B cell (primary cell): Measurements from ENCODE around the gene DYNLT4. TPM values are rescaled to one million over a fixed set of nuclear protein-coding genes. Genes with fewer than 3 reads are reported as not detected.
"Not testable (repeated sequence)": the region's sequence is repeated elsewhere in the genome, so short reads cannot be mapped to it uniquely, and the experiment has no call there.

Experiments used
- ATAC-seq: fragments of 200-7000 bp; cut with Tn5 transposase; one replicate; pipeline ENCODE4 v1.10.0; 2021; ENCODE audit warnings: low read depth, mild to moderate bottlenecking, moderate number of reproducible peaks, moderate library complexity
- CTCF ChIA-PET: fragments of 350-600 bp; sonication (Branson Sonifier 250); formaldehyde crosslinking; loops from one replicate; lab custom pipeline; 2021; ENCODE audit warnings: antibody characterized with exemption, inconsistent platforms; lab: Charles Lee
- POLR2A ChIA-PET: fragments of 350-600 bp; sonication (Branson Sonifier 250); formaldehyde crosslinking; loops from one replicate; lab custom pipeline; 2021; ENCODE audit warnings: antibody characterized with exemption; lab: Charles Lee
- DNase-seq: peaks from one replicate; pipeline ENCODE4 v3.0.0; 2013
- H2AFZ ChIP-seq: 2 replicates; pipeline ENCODE4 v1.6.1; 2012; ENCODE audit warnings: mild to moderate bottlenecking, low read depth, low read length; ENCODE audit not compliant: insufficient read depth, poor library complexity, severe bottlenecking
- H3K27ac ChIP-seq, 2 donors: 1 replicate in 1 of 2; 2 replicates in 1 of 2; pipeline ENCODE4 v1.5.1; 2012 to 2013; ENCODE audit warnings: low read length in 2 of 2, mild to moderate bottlenecking in 2 of 2, moderate library complexity in 1 of 2
- H3K27me3 ChIP-seq, 4 experiments: fragments of 200-600 bp in 1 of 4; sonication (generic) in 1 of 4; replicated peaks in 1 of 4; 1 replicate in 2 of 4; 2 replicates in 2 of 4; pipeline versions ENCODE4 v1.6.1 to v1.7.0; 2013 to 2016; ENCODE audit warnings: low read length in 3 of 4, mild to moderate bottlenecking in 2 of 4, mixed read lengths in 1 of 4, moderate library complexity in 1 of 4; ENCODE audit not compliant: insufficient read depth in 4 of 4, control insufficient read depth in 3 of 4; ENCODE audit errors: control extremely low read depth in 1 of 4
- H3K36me3 ChIP-seq, 2 experiments: replicated peaks in 1 of 2; 1 replicate in 1 of 2; 2 replicates in 1 of 2; pipeline versions ENCODE4 v1.6.1 to v1.7.1; 2013; ENCODE audit warnings: low read length in 1 of 2; ENCODE audit not compliant: insufficient read depth in 2 of 2, control insufficient read depth in 1 of 2; ENCODE audit errors: control extremely low read depth in 1 of 2, extremely low read depth in 1 of 2
- H3K4me1 ChIP-seq, 2 donors: fragments of 200-600 bp in 1 of 2; sonication (generic) in 1 of 2; 1 replicate in 1 of 2; 2 replicates in 1 of 2; pipeline versions ENCODE4 v1.5.1 to v1.6.1; 2013 to 2017; ENCODE audit warnings: low read length in 2 of 2; ENCODE audit not compliant: control insufficient read depth in 2 of 2, insufficient read depth in 2 of 2
- H3K4me2 ChIP-seq: replicated peaks from 2 replicates; pipeline ENCODE3; 2012; ENCODE audit warnings: mild to moderate bottlenecking, low read depth, low read length; ENCODE audit not compliant: poor library complexity, severe bottlenecking
- H3K4me3 ChIP-seq, 5 experiments: fragments of 200-600 bp in 1 of 5; sonication (generic) in 1 of 5; 1 replicate in 3 of 5; 2 replicates in 2 of 5; pipeline versions ENCODE4 v1.5.1 to v1.7.0; 2011 to 2016; ENCODE audit warnings: low read length in 4 of 5, mild to moderate bottlenecking in 4 of 5, low read depth in 2 of 5, control low read depth in 1 of 5, moderate library complexity in 1 of 5; ENCODE audit not compliant: insufficient read depth in 1 of 5; ENCODE audit errors: control extremely low read depth in 1 of 5, extremely low read depth in 1 of 5
- H3K79me2 ChIP-seq: fragments of 200-600 bp; sonication (generic); one replicate; pipeline ENCODE4 v1.6.0; 2016; ENCODE audit warnings: low read length; ENCODE audit not compliant: control insufficient read depth, insufficient read depth
- H3K9ac ChIP-seq: fragments of 200-600 bp; sonication (generic); 2 replicates; pipeline ENCODE4 v1.6.1; 2017; ENCODE audit warnings: mild to moderate bottlenecking, low read length, moderate library complexity
- H3K9me3 ChIP-seq, 3 donors: one replicate each; pipeline versions ENCODE4 v1.6.1 to v1.7.1; 2013; ENCODE audit warnings: low read length in 2 of 3; ENCODE audit not compliant: control insufficient read depth in 2 of 3, insufficient read depth in 1 of 3; ENCODE audit errors: control extremely low read depth in 1 of 3
- H4K20me1 ChIP-seq: 2 replicates; pipeline ENCODE4 v1.6.0; 2012; ENCODE audit warnings: mild to moderate bottlenecking, low read length; ENCODE audit not compliant: insufficient read depth, control insufficient read depth, poor library complexity, severe bottlenecking
- H3K27ac Mint-ChIP-seq: one replicate; pipeline ENCODE4 v1.8.0; 2021; ENCODE audit warnings: mixed read lengths
- H3K27me3 Mint-ChIP-seq: one replicate; pipeline ENCODE4 v1.8.0; 2021; ENCODE audit warnings: mixed read lengths
- H3K4me1 Mint-ChIP-seq: one replicate; pipeline ENCODE4 v1.8.0; 2021; ENCODE audit warnings: mixed read lengths
- H3K4me3 Mint-ChIP-seq: one replicate; pipeline ENCODE4 v1.8.0; 2021; ENCODE audit warnings: mixed read lengths
- H3K9me3 Mint-ChIP-seq: one replicate; pipeline ENCODE4 v1.8.0; 2022; ENCODE audit warnings: mixed read lengths; ENCODE audit not compliant: insufficient read depth
- CTCF ChIP-seq: fragments of 200-600 bp; IDR thresholded peaks from one replicate; pipeline ENCODE4 v1.8.0; 2022; ENCODE audit warnings: antibody characterized with exemption, mild to moderate bottlenecking
- EZH2 ChIP-seq: IDR thresholded peaks from 2 replicates; pipeline ENCODE4 v1.6.1; 2012; ENCODE audit warnings: borderline replicate concordance, low read depth, mild to moderate bottlenecking, moderate library complexity, low read length; ENCODE audit not compliant: insufficient read depth, poor library complexity, severe bottlenecking
- WGBS: methylation state at CpG from one replicate; pipeline ENCODE4 v1.1.5; 2013; ENCODE audit warnings: missing lambda C conversion rate; ENCODE audit not compliant: insufficient coverage; 5-methylcytosine and 5-hydroxymethylcytosine counted together
- intact Hi-C: fragments of 100-400 bp; cut with micrococcal nuclease; formaldehyde crosslinking; loops from one replicate; pipeline ENCODE4 v1.10.0; 2022
- polyA plus RNA-seq: library from polyadenylated mRNA; depleted of rRNA; stranded (reverse); fragments of >200 nt; gene quantifications from 2 replicates; pipeline ENCODE4 v1.2.3, GENCODE V29; 2012
- total RNA-seq, 2 donors: library from RNA; stranded (reverse); fragments of 120-200 nt in 1 of 2; gene quantifications; 1 replicate in 1 of 2; 2 replicates in 1 of 2; pipeline versions ENCODE4 v1.2.3 to v1.2.4, GENCODE V29; 2013 to 2022

Gene DYNLT4
- total and polyA plus RNA-seq, 2 donors (not counting 1 experiment from before 2014, with no cell fraction given), result 0.19 to 0.39 TPM

GRCh38 chr1:44817771-44818495 is 10.8 kb upstream of the DYNLT4 start:
- intact Hi-C loops, result loop anchor here (2.0 kb wide), 1 partner anchor 17 kb away; the partner anchor contains the start of gene PLK3
- no peaks in the 10 kb centered on the region for H3K79me2 ChIP-seq
- DNase-seq (no peak), ATAC-seq (no peak)
- Mint-ChIP-seq H3K27me3 (no peaks in the 10 kb centered on the region), H3K4me1 (peaks cover 40% of the 10 kb centered on the region), H3K9me3 (no peaks in the 10 kb centered on the region), H3K27ac (peak overlapping the region; percentile 84), H3K4me3 (peak overlapping the region; percentile 64)
- no peak overlapping the region for H2AFZ ChIP-seq
- no peak overlapping the region for H3K4me2 ChIP-seq
- no peak overlapping the region for H3K4me3 ChIP-seq
- H4K20me1 ChIP-seq, result no peaks in the 10 kb centered on the region
- no peaks in the 10 kb centered on the region for H3K36me3 ChIP-seq
- H3K27me3 ChIP-seq, result no peaks in the 10 kb centered on the region
- H3K9me3 ChIP-seq, result no peaks in the 10 kb centered on the region
- TF ChIP-seq EZH2 (no peak), CTCF (no peak)
- ChIA-PET POLR2A (interaction anchor here (0.6 to 5.2 kb wide), 7 partner anchors 10 to 193 kb away, joined by 3 to 61 read pairs (median 5); partner anchors contain the start of genes BTBD19, DYNLT4, EIF2B3 and HECTD3), CTCF (interaction anchor here (0.6 to 6.7 kb wide), 9 partner anchors 9 to 153 kb away, joined by 3 to 70 read pairs (median 6); partner anchors contain the start of genes BEST4, BTBD19 and PLK3)
- 100% methylated on average over 10 of the region's 11 CpGs for WGBS
- H3K4me1 ChIP-seq, result peaks cover 19 to 36% of the 10 kb centered on the region in 2 donors
- H3K9ac ChIP-seq, result no peak overlapping the region
- no peak overlapping the region for H3K27ac ChIP-seq

- Histone ChIP-seq H3K27ac (no peak overlapping the region), H3K27me3 (no peaks in the 10 kb centered on the region), H2AFZ (no peak overlapping the region), H3K4me2 (no peak overlapping the region), H4K20me1 (no peaks in the 10 kb centered on the region), H3K9me3 (no peaks in the 10 kb centered on the region), H3K4me3 (no peak overlapping the region), H3K79me2 (no peaks in the 10 kb centered on the region), H3K36me3 (no peaks in the 10 kb centered on the region), H3K9ac (no peak overlapping the region), H3K4me1 (peaks cover 19 to 36% of the 10 kb centered on the region in 2 donors)
- ChIA-PET CTCF (interaction anchor here (1.0 to 6.7 kb wide), 4 partner anchors 8 to 18 kb away, joined by 3 to 70 read pairs (median 16); partner anchors contain the start of genes BTBD19 and PLK3), POLR2A (interaction anchor here (1.0 to 5.2 kb wide), 3 partner anchors 9 to 17 kb away, joined by 3 to 61 read pairs (median 59); partner anchors contain the start of genes BTBD19, DYNLT4 and PLK3)
- DNase-seq, result no peak
- 88% methylated on average over 1 of the region's 2 CpGs for WGBS
- intact Hi-C loops, result no loop called here
- H3K4me1 Mint-ChIP-seq, result peaks cover 40% of the 10 kb centered on the region
- H3K4me3 Mint-ChIP-seq, result peak overlapping the region; percentile 41
- no peak for ATAC-seq
- peak overlapping the region; percentile 46 for H3K27ac Mint-ChIP-seq
- no peak for TF ChIP-seq EZH2
- H3K27me3 Mint-ChIP-seq, result no peaks in the 10 kb centered on the region
- no peaks in the 10 kb centered on the region for H3K9me3 Mint-ChIP-seq
Measured at GRCh38 chr1:44817307-44817706, 10.2 kb upstream of the DYNLT4 start.

- H3K79me2 ChIP-seq, H2AFZ ChIP-seq, H3K27me3 ChIP-seq, H3K4me3 Mint-ChIP-seq, intact Hi-C loops, H3K27ac Mint-ChIP-seq, H3K4me3 ChIP-seq, H3K27ac ChIP-seq, H4K20me1 ChIP-seq, DNase-seq, ATAC-seq, H3K9me3 ChIP-seq, H3K36me3 ChIP-seq, H3K27me3 Mint-ChIP-seq, H3K9me3 Mint-ChIP-seq, H3K4me2 ChIP-seq, H3K9ac ChIP-seq: not testable (repeated sequence)
- peaks cover 22 to 44% of the 10 kb centered on the region in 2 donors for H3K4me1 ChIP-seq
- peaks cover 50% of the 10 kb centered on the region for H3K4me1 Mint-ChIP-seq
- whole genome bisulfite sequencing, result 98% methylated on average over 5 of the region's 9 CpGs
- POLR2A ChIA-PET, result interaction anchor here (0.6 to 0.7 kb wide), 4 partner anchors 37 to 508 kb away, joined by 3 to 9 read pairs (median 4); no protein-coding TSS in a partner anchor
- CTCF ChIA-PET, result interaction anchor here (3.3 kb wide), 1 partner anchor 16 kb away, joined by 20 read pairs; the partner anchor contains the start of gene PLK3
Measured at GRCh38 chr1:44815926-44816325, 8.8 kb upstream of the DYNLT4 start.
